Hepatocyte (in vitro differentiated cells): ENCODE results near the gene XXYLT1.

Experiments used
- CTCF ChIP-seq: fragments of 200-600 bp; sonication (generic); IDR thresholded peaks from 2 replicates; pipeline ENCODE4 v1.5.1; 2016; ENCODE audit warnings: antibody characterized with exemption, mild to moderate bottlenecking; ENCODE audit not compliant: poor library complexity
- EZH2 ChIP-seq: fragments of 200-600 bp; sonication (generic); IDR thresholded peaks from 2 replicates; pipeline ENCODE4 v1.6.1; 2016; ENCODE audit warnings: antibody characterized with exemption, mild to moderate bottlenecking, borderline replicate concordance
- EZH2phosphoT487 ChIP-seq: fragments of 200-600 bp; sonication (generic); IDR thresholded peaks from one replicate; pipeline ENCODE4 v1.6.1; 2018; ENCODE audit warnings: antibody characterized with exemption, mild to moderate bottlenecking, low read depth, moderate library complexity; ENCODE audit not compliant: unreplicated experiment, severe bottlenecking

- TF ChIP-seq CTCF (no peak), EZH2 (no peak), EZH2phosphoT487 (no peak)
These were observed 213.2 kb downstream of the XXYLT1 start for GRCh38 chr3:195057716-195058115.
